SK-N-SH (cell line): ENCODE results near the gene MAMLD1.

Source experiments
- CTCF ChIP-seq: fragments of 200-600 bp; sonication (generic); IDR thresholded peaks from 2 replicates; pipeline ENCODE4 v1.6.1; 2017; ENCODE audit warnings: antibody characterized with exemption, mild to moderate bottlenecking, moderate library complexity
- EZH2phosphoT487 ChIP-seq: fragments of 200-600 bp; sonication (generic); IDR thresholded peaks from 2 replicates; pipeline ENCODE4 v1.6.1; 2017; ENCODE audit warnings: low read depth, mixed run types, mild to moderate bottlenecking, antibody characterized with exemption, moderate library complexity, borderline replicate concordance
- FOXM1 ChIP-seq: IDR thresholded peaks from 2 replicates; pipeline ENCODE4 v1.4.0; 2012; ENCODE audit warnings: low read depth, mild to moderate bottlenecking
- MAX ChIP-seq: IDR thresholded peaks from 2 replicates; pipeline ENCODE4 v1.4.0; 2012; ENCODE audit warnings: low read depth
- PBX3 ChIP-seq: IDR thresholded peaks from 2 replicates; pipeline ENCODE4; 2012
- POLR2AphosphoS5 ChIP-seq: IDR thresholded peaks from 2 replicates; pipeline ENCODE4 v1.6.1; 2012; ENCODE audit warnings: low read depth, low read length
- RFX5 ChIP-seq: IDR thresholded peaks from 2 replicates; pipeline ENCODE4 v1.6.1; 2012; ENCODE audit warnings: mild to moderate bottlenecking, improper control_type of control experiment, low read length
- RXRA ChIP-seq: IDR thresholded peaks from 2 replicates; pipeline ENCODE4 v1.4.0; 2012; ENCODE audit warnings: low read depth, mild to moderate bottlenecking, borderline replicate concordance
- SIN3A ChIP-seq: IDR thresholded peaks from 2 replicates; pipeline ENCODE4 v1.6.1; 2012; ENCODE audit warnings: low read depth, mild to moderate bottlenecking, low read length, moderate library complexity, borderline replicate concordance
- TAF1 ChIP-seq: IDR thresholded peaks from 2 replicates; pipeline ENCODE4 v1.6.1; 2012; ENCODE audit warnings: low read depth, mild to moderate bottlenecking, low read length, moderate library complexity, borderline replicate concordance

- TF ChIP-seq PBX3 (no peak), CTCF (no peak), FOXM1 (no peak), RFX5 (no peak), RXRA (no peak), TAF1 (no peak), SIN3A (no peak), EZH2phosphoT487 (no peak), POLR2AphosphoS5 (no peak), MAX (no peak)
Observed at GRCh38 chrX:150483356-150483985, 120.4 kb downstream of the MAMLD1 start.
